ENCODE measurements around the gene TLNRD1.

TLNRD1 gene

DNA sequence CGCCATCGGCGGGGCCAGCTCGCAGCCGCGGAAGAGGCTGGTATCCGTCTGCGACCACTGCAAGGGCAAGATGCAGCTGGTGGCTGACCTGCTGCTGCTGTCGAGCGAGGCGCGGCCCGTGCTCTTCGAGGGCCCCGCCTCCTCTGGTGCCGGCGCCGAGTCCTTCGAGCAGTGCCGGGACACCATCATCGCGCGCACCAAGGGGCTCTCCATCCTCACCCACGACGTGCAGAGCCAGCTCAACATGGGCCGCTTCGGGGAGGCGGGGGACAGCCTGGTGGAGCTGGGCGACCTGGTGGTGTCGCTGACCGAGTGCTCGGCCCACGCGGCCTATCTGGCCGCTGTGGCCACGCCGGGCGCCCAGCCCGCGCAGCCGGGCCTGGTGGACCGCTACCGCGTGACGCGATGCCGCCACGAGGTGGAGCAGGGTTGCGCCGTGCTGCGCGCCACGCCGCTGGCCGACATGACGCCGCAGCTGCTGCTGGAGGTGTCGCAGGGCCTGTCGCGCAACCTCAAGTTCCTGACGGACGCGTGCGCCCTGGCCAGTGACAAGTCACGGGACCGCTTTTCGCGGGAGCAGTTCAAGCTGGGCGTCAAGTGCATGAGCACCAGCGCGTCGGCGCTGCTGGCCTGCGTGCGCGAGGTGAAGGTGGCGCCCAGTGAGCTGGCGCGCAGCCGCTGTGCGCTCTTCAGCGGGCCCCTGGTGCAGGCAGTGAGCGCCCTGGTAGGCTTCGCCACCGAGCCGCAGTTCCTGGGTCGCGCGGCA, 1.8 kb downstream of the TLNRD1 start:
- DNase-seq = peak in 1 of 2 experiments; percentile 46

DNA sequence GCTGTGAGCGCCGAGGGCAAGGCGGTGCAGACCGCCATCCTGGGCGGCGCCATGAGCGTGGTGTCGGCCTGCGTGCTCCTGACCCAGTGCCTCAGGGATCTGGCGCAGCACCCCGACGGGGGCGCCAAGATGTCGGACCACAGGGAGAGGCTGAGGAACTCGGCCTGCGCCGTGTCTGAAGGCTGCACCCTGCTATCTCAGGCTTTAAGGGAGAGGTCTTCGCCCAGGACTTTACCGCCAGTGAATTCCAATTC, 2.3 kb downstream of the TLNRD1 start:
- no peak for DNase-seq

DNA sequence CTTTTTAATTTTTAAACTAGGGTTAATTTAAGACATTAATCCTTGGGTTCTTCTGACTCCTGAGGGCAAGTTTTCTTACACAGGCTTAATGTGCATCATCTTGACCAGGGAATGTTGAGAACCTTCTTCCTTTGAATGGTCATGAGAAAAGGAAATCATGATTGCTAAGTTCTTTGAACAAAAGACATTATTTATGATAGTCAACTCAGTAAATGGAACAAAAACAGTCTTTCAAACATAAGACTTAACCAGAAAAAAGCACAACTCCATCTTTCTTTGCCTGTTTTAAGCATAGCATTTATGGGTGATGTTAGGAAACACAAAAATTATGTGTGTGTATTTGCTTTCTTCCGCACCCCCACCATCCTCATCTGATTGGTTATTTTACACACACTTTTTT, 5.4 kb downstream of the TLNRD1 start:
- no peak for DNase-seq

DNA sequence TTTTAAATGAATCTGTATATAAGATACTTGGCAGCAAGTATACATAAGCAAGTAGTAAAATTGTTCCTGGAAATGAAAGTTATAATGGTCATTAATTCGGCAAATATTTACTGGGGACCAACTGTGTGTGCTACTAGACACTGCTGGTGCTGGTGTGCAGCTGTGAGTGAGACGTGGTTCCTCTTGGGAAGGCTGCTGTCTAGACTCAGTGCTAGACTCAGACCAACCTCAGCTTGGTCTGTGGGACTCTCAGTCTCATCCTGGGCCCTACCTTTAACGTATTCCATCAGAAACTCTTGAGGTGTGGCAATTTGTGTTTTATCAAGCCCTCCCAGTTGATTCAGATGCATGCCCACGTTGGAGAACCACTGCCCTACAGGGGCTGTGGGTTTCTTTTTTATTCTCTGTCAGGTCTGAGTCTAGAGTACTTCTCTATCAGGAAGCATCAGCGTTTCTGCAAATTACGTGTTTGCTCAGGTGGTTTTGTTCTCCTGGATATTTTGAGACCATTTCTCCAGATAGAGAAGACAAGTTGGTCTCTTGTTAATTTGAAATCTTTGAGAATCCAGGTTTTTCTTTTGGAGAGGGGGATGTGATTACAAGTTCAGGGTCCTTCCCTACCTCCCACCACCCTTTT, 6.8 kb downstream of the TLNRD1 start:
- DNase-seq = no peak

DNA sequence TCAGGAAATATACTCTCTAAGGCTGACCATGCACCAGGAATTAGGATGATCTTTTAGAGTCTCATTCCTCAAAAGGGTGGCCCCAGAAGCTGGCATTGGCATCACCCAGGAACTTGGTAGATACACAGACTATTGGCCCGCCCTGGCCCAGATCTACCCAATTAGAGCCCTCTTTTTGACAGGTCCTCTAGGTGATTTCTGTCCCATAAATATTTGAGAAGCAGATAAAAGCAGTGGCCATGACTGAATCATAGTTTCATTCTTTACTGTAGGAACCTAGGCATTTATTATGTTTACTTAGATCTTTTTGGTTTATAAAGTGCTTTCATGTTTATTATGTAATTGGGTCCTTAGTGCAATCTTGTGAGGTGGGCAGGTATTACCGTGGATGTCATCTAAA, 7.6 kb downstream of the TLNRD1 start:
- no peak for DNase-seq

DNA sequence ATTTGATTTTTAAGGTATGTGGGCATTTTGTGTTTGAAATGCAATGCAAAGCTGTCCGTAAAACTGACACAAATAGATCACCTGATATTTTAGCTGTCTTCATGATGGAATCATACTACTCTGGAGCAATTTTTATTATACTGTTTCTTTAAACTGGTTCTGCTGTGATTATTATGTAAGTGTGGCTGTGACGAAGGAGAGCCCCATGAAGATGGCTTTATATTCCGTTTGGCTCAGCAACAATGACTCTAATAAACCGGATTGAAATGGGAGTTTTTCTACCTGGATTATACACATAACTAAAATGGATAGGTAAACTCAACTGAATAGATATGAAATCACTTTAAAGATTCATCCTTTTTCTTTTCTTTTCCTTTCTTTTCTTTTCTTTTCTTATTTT, 9.4 kb downstream of the TLNRD1 start:
- no peak for DNase-seq

DNA sequence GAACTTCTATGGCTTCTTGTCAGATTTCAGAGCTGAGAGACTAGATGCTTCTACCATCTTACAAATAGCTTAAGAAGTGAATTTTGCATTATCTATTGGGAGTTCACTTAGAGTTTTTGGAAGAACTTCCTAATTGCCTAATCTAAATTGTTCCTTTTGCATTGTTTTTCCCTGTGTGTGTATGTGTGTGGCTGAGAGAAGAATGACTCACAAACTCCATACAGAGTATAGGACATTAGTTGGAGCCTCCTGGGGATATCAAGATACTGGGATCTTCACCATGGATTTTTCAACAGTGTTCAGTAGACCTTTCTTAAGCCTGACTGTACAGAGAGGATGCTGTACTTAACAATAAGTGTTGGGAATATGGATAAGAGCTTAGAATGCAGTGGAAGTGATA, 10.9 kb downstream of the TLNRD1 start:
- DNase-seq = no peak

DNA sequence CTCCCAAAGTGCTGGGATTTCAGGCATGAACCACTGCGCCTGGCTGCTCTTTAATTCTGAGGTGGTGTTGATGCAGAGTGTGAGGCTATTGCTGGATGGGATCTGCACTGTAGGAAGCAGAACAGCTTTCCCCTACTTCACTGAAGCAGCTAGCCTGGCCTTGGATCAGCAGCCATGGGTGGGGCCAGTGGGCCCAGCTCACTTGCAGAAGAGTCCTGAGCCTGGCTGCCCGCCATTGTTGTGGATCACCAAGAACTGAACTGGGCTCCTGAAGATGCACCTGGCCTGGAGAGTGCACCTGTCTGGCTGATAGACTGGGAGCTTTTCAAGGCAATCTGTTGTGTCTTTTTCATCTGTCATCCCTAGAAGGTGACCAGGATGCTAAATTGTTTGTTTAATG, 11.9 kb downstream of the TLNRD1 start:
- DNase-seq = no peak

DNA sequence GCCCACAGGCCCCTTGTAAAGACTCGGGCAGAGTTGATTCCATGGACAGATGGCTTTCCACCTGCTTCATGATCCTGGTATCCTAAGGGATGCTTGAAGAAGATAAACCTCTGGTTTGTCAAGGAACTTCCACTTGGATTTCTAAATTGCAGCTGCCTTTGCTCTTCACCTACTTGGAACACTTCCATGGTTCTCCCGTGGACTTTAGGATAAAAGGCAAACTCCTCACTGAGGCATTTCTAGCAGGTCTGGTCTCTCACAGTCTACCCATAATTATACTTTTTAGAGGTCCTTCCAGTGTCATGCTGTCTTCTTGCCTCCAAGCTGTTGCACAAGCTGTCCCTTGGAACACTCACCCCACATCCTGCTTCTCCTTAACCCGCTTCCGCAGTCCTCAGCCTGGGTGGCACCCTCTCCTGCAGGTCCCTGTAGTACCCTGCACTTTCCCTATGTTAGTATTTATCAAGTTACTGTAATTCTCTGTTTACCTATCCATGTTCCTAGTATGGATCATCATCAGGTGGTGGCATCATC, 12.7 kb downstream of the TLNRD1 start:
- DNase-seq = no peak

DNA sequence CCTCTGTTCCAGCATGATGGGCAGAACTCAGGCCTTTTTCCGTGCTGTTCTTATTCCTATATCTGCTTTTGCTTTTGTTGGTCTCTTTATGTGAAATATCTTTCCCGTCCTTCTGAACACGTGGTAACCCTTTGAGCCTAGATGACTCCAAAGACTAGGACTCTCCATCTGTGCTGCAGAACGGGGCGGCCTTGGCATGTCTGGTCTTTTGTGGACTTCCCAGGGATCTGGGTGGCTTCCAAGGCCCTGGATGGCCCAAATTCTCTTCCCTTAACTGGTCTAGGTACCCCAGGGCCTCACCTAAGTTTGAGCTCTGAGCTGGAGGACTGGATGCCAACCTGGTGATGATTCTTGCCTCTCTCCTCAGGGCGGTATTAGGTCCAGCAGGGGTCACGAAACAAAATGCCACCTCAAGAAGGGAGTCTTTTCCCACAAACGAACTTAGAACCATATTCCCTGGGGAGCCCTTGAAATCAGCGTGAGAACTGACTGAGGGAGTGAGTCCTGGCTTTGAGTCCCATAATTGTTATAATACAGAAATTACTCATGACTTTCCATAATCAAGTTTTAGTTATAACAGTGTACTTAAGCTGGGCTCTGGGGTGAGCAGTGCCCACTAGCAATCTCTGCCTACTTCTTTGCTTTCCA, 13.8 kb downstream of the TLNRD1 start:
- DNase-seq = no peak

DNA sequence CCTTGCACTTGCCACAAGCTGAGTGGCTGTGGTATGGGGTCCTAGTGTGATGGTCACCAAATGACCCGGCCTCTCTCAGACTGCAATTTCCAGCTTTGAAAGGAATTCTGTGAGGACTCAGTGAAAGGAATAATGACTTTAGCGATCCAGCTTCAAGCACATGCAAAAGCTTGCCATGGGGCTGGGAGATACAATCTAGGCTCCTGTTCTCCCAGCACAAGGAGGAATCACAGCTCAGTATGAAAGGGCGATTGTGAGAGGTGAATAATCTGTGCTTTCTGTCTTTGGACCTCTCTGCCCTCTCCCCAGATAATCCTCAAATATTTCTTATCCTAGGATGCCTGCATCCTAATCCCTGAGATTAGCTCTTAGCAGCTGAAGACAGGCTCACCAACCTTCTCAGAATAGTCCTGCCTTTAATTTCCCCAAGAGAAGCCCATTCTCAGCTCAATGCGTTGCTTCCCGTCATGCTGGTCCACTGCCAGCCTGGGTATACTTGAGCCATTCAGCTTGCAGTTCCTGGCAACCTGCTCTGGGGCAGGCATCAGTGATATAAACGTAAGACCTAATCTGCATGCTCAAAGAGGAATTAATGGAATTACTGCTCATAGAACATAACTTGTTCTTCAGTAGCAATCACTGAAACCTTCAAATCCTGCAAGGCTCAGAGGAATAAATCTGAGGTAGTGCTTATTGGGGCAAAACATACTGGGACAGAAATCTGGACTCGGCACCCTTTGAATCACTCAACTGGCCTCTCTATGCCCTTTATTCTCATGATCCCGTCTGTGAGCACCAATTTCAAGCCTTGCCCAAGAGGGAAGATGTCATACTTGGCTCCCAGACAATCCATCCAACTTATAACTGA, 15.1 kb downstream of the TLNRD1 start:
- no peak for DNase-seq

DNA sequence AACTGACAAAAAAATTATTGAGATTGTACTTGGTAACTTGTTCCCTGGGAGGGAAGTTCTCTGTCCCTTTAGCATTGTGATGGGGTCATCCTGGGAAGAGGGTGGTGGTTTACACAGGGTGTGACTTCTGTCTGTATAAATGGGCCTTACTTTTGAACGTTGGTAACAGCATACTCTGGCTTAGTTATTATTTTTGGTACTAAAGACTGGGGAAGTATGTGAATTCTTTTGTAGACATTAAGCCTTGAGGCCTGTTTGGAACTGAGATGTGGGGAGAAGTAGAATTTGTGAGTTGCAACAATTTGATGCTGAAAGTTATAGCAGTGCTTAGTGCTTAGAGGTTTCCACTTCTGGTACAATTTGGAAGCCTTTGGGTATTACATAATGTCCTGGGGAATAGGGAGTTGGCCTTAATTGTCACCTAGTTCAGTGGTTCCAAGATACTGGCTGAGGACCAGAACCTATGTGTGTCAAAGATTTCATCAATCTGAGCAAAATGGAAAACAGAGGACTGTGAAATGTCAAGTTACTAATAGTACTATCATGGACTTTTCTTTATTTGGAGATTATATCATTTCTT, 15.9 kb downstream of the TLNRD1 start:
- DNase-seq = no peak

DNA sequence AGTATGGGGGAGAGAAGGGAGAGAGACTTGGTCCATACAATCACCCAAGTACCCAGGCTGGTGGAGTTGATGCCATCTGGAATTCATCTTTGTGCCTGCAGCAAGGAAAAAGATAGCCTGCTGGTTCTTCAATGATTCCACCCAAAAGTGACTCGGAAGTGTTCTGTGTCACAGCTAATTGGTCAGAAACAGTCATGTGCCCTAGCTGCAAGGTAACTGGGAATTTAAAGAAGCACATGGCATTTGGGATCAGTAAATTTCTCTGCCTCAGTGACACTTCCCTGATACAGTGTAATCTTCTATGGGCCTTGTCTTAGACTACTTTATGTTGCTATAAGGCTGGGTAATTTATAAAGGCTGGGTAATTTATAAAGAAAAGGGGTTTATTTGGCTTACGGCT, 17.5 kb downstream of the TLNRD1 start:
- DNase-seq = no peak

DNA sequence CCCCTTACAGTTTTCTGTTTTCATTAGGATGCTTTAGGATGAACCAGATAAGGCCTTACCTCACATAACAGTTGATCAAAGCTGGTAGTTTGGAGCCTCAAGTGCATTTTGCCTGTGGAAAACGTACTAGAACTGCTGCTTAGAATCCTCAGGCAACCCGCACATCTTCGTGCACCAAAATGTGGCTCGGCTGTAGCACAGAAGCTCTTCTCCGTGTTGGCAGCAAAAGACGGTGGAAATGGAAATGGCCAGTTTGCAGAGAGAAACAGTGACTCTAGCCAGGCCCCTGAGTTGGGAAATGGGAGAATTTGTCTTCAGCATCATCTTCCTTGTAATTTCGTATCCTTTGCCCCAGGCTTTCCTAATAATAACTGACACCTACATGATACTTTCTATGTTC, 20.6 kb downstream of the TLNRD1 start:
- no peak for DNase-seq

DNA sequence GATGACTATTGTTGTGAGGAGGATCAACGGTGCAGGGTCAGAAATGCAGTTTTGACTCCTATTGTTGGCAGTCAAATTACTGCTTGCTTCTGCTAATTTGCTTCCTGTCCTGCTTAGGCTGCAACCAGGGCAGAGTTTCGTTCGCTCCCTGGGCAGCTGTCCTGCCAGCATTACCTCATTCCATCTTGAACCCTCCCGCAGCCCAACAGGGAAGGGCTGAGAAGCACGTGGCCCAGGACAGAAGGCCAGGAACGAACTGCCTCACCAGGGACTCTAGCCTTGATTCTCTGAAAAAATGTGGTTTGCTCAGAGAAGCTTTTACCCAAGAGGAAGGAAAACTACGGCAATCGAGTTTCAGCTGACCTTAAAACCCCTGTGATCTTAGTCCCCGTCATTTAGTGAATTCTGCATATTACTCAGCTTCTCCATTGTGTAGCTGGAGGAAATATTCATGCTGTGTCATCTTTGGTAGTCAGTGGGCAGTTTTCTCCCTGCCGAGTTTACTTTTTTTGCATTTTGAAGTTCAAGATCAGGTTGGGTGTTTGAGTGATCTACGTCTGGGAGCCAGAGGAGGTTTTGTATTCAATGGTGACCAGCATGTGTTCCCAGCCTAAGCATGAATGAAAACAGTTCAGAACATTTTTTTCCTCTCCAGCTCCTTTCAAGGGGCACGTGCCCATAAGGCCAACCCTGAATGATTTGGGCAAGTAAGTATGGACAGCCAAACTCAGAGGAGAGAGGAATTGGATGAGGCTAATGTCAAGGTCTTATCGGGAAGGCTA, 23.0 kb downstream of the TLNRD1 start:
- DNase-seq = no peak

DNA sequence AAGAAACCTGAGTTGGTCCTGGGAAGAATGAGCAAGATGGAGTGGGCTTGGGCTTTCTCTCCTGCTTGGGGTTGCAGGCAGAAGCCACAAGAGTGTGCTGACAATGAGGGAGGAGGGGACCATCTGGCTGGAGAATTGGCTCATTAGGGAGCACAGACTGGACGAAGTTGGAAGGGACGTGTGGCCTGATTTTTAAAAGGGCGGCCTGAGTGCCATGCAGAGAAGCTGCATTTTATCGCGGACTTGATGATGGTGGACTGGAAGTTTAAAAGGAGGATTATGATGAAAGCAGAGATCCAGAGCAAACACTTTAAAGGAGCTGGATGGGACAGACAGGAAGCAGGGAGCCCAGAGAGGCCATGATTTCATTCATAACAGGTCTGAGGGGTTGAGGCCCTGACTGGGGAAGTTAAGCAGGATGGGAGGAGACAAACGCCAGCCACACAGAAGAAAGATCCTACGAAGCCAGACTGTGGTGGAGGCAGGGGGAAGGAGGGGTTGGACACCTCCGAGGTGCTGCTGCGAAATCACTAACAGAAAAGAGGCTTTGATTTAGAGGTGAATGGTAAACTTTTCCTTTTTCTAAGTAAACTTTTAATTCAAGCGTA, 23.6 kb downstream of the TLNRD1 start:
- no peak for DNase-seq

DNA sequence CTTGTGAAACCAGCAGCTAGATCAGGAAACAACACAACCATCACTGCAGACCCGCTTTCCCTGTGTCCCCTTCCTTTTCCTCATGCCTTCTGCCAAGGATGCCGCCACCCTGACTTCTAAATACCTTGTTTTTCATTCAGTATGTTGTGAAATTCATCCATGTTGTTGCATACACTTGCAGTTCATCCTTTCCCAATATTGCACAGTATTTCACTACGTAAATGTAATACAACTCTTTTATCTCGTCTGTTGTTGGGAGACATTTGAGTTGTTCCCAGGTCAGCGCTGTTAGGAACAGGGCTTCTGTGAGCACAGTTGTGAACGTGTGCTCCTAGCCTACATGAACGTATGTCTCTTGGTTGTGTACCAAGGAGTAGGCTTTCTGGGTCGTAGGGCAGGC, 24.2 kb downstream of the TLNRD1 start:
- no peak for DNase-seq

DNA sequence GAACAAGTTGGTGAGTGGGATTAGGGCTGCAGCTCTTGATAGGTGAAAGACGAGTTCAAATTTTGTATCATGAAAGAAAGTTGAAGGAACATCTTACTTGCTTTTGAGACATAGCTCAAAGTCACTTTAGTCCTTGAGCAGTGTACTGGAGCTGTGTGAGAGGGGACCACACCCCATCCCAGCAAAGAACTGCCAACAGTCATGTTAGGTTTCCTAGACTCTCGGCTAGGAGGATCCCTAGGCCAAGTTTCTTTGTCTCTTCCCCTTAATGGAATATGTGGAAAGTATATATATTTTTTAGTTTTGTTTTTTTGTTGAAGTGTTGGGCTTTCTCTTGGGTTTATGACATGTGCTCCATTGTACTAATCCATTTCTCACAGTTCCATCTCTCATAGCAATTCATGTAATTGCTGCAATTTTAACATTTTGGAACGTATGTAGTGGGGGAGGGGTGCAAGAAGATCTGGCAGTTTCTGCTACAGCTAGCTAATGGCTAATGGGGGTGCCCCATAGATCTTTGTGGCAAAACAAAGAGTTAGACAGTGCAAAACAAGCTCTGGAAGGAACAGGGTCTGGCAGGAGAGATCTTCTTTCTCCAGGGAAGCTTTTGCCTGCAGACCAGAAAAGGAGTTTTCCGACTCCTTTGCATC, 25.1 kb downstream of the TLNRD1 start:
- no peak for DNase-seq

DNA sequence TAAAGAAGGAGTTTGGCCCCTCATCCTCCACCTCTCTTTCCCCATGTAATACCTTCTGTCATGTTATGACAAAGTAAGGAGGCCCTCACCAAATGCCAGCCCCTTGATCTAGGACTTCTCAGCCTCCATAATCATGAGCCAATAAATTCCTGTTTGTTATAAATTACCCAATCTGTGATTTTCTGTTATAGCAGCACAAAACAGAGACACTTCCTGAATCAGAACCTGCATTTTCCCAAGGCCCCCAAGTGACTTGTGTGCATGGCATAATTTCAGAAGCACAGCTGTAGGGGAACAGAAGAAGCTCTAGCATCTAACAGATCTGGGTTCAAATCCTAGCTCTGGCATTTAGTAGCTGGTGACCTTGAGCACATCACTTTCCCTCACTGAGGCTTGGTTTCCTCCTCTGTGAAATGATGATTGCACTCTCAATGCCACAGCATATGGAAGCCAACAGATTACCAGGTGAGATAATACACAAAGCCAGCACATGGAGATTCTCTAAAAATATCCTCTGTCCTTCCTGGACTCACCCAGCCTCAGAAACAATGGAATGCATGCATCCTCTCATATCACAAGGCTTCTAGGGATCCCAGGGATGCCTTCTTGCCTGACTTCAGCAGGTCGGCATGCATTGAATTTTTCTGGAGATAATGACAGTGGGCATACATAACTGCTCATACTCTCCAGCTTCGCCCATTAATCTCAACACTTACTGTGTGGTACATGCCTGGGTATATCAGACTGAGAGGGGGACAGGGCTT, 26.3 kb downstream of the TLNRD1 start:
- no peak for DNase-seq
